ENCODE measurements around the gene STK16. TPM values are rescaled to one million over a fixed set of nuclear protein-coding genes. Genes with fewer than 3 reads are reported as not detected.

The STK16 gene
- polyA plus RNA-seq, 3 donors = 16.7 to 40.7 (median 17.8) TPM

DNA sequence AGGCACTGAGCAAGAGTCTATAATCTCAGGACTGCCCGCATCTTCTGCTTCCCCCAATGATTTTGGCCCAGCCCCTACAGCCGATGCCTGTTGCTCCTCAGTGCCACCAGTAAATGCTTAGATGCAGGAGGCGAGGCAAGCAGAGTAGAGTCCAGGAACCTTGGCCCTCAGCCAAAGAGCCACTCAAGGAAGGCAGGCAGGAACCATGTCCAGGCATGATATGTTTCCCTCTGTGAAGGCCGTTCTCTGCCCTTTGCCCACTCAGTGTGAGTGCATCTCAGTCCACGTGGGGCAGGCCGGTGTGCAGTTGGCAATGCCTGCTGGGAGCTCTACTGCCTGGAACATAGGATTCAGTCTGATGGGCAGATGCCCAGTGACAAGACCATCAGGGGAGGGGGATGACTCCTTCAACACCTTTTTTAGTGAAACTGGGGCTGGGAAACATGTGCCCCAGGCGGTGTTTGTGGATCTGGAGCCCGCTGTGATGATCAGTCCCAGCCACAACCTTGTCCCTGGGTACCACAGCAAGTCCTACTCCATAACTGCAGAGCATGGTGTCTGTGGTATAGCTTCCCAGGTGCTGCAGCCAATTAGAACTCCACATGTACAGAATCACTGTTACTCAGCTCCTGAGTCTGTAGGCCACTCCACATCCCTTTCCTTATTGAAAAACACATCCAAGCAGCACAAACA is 24.2 kb downstream of the STK16 start:
- no peaks in the 10 kb centered on the region for H3K9me3 ChIP-seq (replicated peaks in 1 of 2; ENCODE audit: control insufficient read depth in 1 of 2, insufficient read depth in 1 of 2, low read length in 2 of 2)
- H3K36me3 ChIP-seq (replicated peaks in 1 of 2; ENCODE audit: control insufficient read depth in 1 of 2, insufficient read depth in 2 of 2, low read length in 2 of 2) = no peaks in the 10 kb centered on the region
- Mint-ChIP-seq H3K4me1 (no peaks in the 10 kb centered on the region), H3K36me3 (no peaks in the 10 kb centered on the region), H3K27me3 (ENCODE audit: low read depth in 3 of 3) (peaks cover 8 to 23% (median 19%) of the 10 kb centered on the region in 3 donors), H3K4me3 (no peak overlapping the region), H3K27ac (peak overlapping the region in 1 of 7 donors; percentile 43), H3K9me3 (no peaks in the 10 kb centered on the region)
- no peak for DNase-seq
- 83% methylated on average over 8 of the region's 8 CpGs for WGBS (ENCODE audit: insufficient coverage)
- no peak overlapping the region for H3K9ac ChIP-seq (ENCODE audit: insufficient read depth, low read length, poor library complexity, severe bottlenecking)
- H2AFZ ChIP-seq (ENCODE audit: insufficient read depth, low read depth, low read length, poor library complexity, severe bottlenecking) = no peak overlapping the region
- H3K4me1 ChIP-seq (ENCODE audit: control insufficient read depth in 1 of 2, insufficient read depth in 2 of 2, low read length in 2 of 2) = no peaks in the 10 kb centered on the region
- intact Hi-C loops (cut with micrococcal nuclease) = no loop called here
- H3K4me2 ChIP-seq (replicated peaks; ENCODE audit: extremely low read depth, low read length, poor library complexity, severe bottlenecking) = no peak overlapping the region
- TF ChIP-seq, protein P1, sequence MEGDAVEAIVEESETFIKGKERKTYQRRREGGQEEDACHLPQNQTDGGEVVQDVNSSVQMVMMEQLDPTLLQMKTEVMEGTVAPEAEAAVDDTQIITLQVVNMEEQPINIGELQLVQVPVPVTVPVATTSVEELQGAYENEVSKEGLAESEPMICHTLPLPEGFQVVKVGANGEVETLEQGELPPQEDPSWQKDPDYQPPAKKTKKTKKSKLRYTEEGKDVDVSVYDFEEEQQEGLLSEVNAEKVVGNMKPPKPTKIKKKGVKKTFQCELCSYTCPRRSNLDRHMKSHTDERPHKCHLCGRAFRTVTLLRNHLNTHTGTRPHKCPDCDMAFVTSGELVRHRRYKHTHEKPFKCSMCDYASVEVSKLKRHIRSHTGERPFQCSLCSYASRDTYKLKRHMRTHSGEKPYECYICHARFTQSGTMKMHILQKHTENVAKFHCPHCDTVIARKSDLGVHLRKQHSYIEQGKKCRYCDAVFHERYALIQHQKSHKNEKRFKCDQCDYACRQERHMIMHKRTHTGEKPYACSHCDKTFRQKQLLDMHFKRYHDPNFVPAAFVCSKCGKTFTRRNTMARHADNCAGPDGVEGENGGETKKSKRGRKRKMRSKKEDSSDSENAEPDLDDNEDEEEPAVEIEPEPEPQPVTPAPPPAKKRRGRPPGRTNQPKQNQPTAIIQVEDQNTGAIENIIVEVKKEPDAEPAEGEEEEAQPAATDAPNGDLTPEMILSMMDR (IDR thresholded peaks at IDR 0.05) = no peak
- no peaks in the 10 kb centered on the region for H3K79me2 ChIP-seq (ENCODE audit: insufficient read depth, low read length)
- no peak overlapping the region for H3K4me3 ChIP-seq (replicated peaks in 1 of 3; ENCODE audit: low read depth in 2 of 3, low read length in 3 of 3)
- H3K27me3 ChIP-seq (ENCODE audit: control insufficient read depth in 2 of 2, insufficient read depth in 2 of 2, low read length in 2 of 2) = no peaks in the 10 kb centered on the region
- no peaks in the 10 kb centered on the region for H4K20me1 ChIP-seq (ENCODE audit: insufficient read depth, low read length)
- no peak overlapping the region for H3K27ac ChIP-seq (ENCODE audit: low read depth in 1 of 2, low read length in 2 of 2)

DNA sequence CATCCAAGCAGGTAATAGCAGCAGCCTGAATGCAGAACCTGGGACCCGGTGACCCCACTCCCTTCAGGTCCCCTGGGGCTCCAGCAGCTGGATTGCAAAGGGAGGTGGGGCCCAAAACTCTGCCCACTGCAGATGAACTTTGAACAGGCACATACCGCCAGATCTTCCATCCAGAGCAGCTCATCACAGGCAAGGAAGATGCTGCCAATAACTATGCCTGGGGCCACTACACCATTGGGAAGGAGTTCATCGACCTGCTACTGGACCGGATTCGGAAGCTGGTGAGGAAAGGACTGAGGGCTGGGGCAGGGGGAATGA is 24.7 kb downstream of the STK16 start:
- no peak overlapping the region for H2AFZ ChIP-seq (ENCODE audit: insufficient read depth, low read depth, low read length, poor library complexity, severe bottlenecking)
- DNase-seq = no peak
- intact Hi-C loops (cut with micrococcal nuclease) = no loop called here
- H3K36me3 Mint-ChIP-seq = no peaks in the 10 kb centered on the region
- H3K36me3 ChIP-seq (replicated peaks in 1 of 2; ENCODE audit: control insufficient read depth in 1 of 2, insufficient read depth in 2 of 2, low read length in 2 of 2) = no peaks in the 10 kb centered on the region
- H3K4me1 Mint-ChIP-seq = no peaks in the 10 kb centered on the region
- no peak overlapping the region for H3K27ac Mint-ChIP-seq
- no peak overlapping the region for H3K4me3 Mint-ChIP-seq
- peaks cover 8 to 23% (median 19%) of the 10 kb centered on the region in 3 donors for H3K27me3 Mint-ChIP-seq (ENCODE audit: low read depth in 3 of 3)
- H3K27ac ChIP-seq (ENCODE audit: low read depth in 1 of 2, low read length in 2 of 2) = no peak overlapping the region
- no peaks in the 10 kb centered on the region for H3K4me1 ChIP-seq (ENCODE audit: control insufficient read depth in 1 of 2, insufficient read depth in 2 of 2, low read length in 2 of 2)
- no peak overlapping the region for H3K4me2 ChIP-seq (replicated peaks; ENCODE audit: extremely low read depth, low read length, poor library complexity, severe bottlenecking)
- H3K79me2 ChIP-seq (ENCODE audit: insufficient read depth, low read length) = no peaks in the 10 kb centered on the region
- H3K9ac ChIP-seq (ENCODE audit: insufficient read depth, low read length, poor library complexity, severe bottlenecking) = no peak overlapping the region
- no peaks in the 10 kb centered on the region for H3K27me3 ChIP-seq (ENCODE audit: control insufficient read depth in 2 of 2, insufficient read depth in 2 of 2, low read length in 2 of 2)
- no peaks in the 10 kb centered on the region for H3K9me3 Mint-ChIP-seq
- 98% methylated on average over 5 of the region's 5 CpGs for WGBS (ENCODE audit: insufficient coverage)
- H3K9me3 ChIP-seq (replicated peaks in 1 of 2; ENCODE audit: control insufficient read depth in 1 of 2, insufficient read depth in 1 of 2, low read length in 2 of 2) = no peaks in the 10 kb centered on the region
- TF ChIP-seq, protein P1 (IDR thresholded peaks at IDR 0.05) = no peak
- no peaks in the 10 kb centered on the region for H4K20me1 ChIP-seq (ENCODE audit: insufficient read depth, low read length)
- no peak overlapping the region for H3K4me3 ChIP-seq (replicated peaks in 1 of 3; ENCODE audit: low read depth in 2 of 3, low read length in 3 of 3)
